ENCODE data around the gene HAPLN2. TPM values are rescaled to one million over a fixed set of nuclear protein-coding genes. Genes with fewer than 3 reads are reported as not detected.
"Not testable (repeated sequence)": the region's sequence is repeated elsewhere in the genome, so short reads cannot be mapped to it uniquely, and the experiment has no call there.

The HAPLN2 gene
- total and polyA plus RNA-seq, 2 donors (not counting 1 experiment from before 2014, with no cell fraction given), result 0.13 TPM; not detected in 1

DNA sequence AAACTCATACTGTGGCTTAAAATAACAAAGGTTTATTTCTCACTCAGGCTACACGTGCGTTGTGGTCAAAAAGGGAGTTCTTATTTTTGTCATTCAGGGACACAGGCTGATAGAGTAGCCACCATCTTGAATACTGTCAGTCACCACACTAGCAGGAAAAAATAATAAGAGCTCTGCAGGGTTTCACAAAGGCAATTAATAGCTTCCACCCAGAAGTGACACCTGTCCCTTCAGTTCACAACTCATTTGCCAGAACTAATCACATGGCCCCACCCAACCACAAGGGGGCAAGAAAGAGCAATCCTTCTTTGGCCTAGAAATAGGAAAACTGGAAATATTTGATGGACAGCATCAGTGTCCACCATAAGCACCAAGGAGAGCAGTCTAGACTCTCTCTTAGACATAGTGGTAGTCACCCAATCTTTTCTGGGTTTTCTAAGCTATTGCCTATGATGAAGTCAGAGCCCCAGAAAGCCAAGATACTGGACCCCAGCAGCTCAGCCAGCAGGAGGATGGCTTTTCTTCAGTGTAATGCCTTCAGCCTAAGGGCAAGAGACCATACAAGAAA, 8.2 kb downstream of the HAPLN2 start:
- Histone ChIP-seq H3K79me2 (ENCODE audit: control insufficient read depth, insufficient read depth, low read length) (no peaks in the 10 kb centered on the region), H3K27me3 (replicated peaks in 1 of 4; ENCODE audit: control extremely low read depth in 1 of 4, control insufficient read depth in 3 of 4, insufficient read depth in 4 of 4, low read length in 3 of 4) (peaks cover 2 to 62% (median 31%) of the 10 kb centered on the region in 4 experiments), H3K9ac (ENCODE audit: low read length) (no peak overlapping the region), H3K4me1 (ENCODE audit: control insufficient read depth in 2 of 2, insufficient read depth in 2 of 2, low read length in 2 of 2) (peaks cover 22 to 26% of the 10 kb centered on the region in 2 donors), H3K9me3 (ENCODE audit: control extremely low read depth in 1 of 3, control insufficient read depth in 2 of 3, insufficient read depth in 1 of 3, low read length in 2 of 3) (peaks cover 0 to 6% (median 4%) of the 10 kb centered on the region in 3 donors), H3K36me3 (replicated peaks in 1 of 2; ENCODE audit: control extremely low read depth in 1 of 2, control insufficient read depth in 1 of 2, extremely low read depth in 1 of 2, insufficient read depth in 2 of 2, low read length in 1 of 2) (no peaks in the 10 kb centered on the region), H3K27ac (ENCODE audit: low read length in 2 of 2) (no peak overlapping the region), H3K4me2 (replicated peaks; ENCODE audit: low read depth, low read length, poor library complexity, severe bottlenecking) (no peak overlapping the region), H2AFZ (ENCODE audit: insufficient read depth, low read depth, low read length, poor library complexity, severe bottlenecking) (no peak overlapping the region), H3K4me3 (ENCODE audit: control extremely low read depth in 1 of 5, extremely low read depth in 1 of 5, insufficient read depth in 1 of 5, low read depth in 2 of 5, low read length in 4 of 5) (no peak overlapping the region), H4K20me1 (ENCODE audit: control insufficient read depth, insufficient read depth, low read length, poor library complexity, severe bottlenecking) (no peaks in the 10 kb centered on the region)
- TF ChIP-seq, protein P1, sequence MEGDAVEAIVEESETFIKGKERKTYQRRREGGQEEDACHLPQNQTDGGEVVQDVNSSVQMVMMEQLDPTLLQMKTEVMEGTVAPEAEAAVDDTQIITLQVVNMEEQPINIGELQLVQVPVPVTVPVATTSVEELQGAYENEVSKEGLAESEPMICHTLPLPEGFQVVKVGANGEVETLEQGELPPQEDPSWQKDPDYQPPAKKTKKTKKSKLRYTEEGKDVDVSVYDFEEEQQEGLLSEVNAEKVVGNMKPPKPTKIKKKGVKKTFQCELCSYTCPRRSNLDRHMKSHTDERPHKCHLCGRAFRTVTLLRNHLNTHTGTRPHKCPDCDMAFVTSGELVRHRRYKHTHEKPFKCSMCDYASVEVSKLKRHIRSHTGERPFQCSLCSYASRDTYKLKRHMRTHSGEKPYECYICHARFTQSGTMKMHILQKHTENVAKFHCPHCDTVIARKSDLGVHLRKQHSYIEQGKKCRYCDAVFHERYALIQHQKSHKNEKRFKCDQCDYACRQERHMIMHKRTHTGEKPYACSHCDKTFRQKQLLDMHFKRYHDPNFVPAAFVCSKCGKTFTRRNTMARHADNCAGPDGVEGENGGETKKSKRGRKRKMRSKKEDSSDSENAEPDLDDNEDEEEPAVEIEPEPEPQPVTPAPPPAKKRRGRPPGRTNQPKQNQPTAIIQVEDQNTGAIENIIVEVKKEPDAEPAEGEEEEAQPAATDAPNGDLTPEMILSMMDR (IDR thresholded peaks at IDR 0.05), result peak; percentile 71
- no peak for TF ChIP-seq EZH2 (IDR thresholded peaks at IDR 0.05; ENCODE audit: borderline replicate concordance, insufficient read depth, low read depth, low read length, poor library complexity, severe bottlenecking)
- DNase-seq, result peak; percentile 68
- intact Hi-C loops (cut with micrococcal nuclease), result loop anchor here (2.0 kb wide), 1 partner anchor 97 kb away; no protein-coding TSS in a partner anchor
- peaks cover 53% of the 10 kb centered on the region for H3K27me3 Mint-ChIP-seq
- H3K4me3 Mint-ChIP-seq, result no peak overlapping the region
- 42% methylated on average over 2 of the region's 2 CpGs for WGBS (ENCODE audit: insufficient coverage)
- no peaks in the 10 kb centered on the region for H3K9me3 Mint-ChIP-seq (ENCODE audit: insufficient read depth)
- peak overlapping the region; percentile 37 for H3K27ac Mint-ChIP-seq
- H3K4me1 Mint-ChIP-seq, result peaks cover 15% of the 10 kb centered on the region
- POLR2A ChIA-PET, result interaction anchor here (0.5 to 0.7 kb wide), 3 partner anchors 27 to 173 kb away, joined by 4 to 8 read pairs (median 7); no protein-coding TSS in a partner anchor
- no peak for ATAC-seq (ENCODE audit: low read depth)
- CTCF ChIA-PET, result interaction anchor here (0.5 to 12.9 kb wide), 28 partner anchors 9 to 788 kb away, joined by 3 to 173 read pairs (median 4); partner anchors contain the start of genes BCAN, CRABP2, MEF2D and NAXE

DNA sequence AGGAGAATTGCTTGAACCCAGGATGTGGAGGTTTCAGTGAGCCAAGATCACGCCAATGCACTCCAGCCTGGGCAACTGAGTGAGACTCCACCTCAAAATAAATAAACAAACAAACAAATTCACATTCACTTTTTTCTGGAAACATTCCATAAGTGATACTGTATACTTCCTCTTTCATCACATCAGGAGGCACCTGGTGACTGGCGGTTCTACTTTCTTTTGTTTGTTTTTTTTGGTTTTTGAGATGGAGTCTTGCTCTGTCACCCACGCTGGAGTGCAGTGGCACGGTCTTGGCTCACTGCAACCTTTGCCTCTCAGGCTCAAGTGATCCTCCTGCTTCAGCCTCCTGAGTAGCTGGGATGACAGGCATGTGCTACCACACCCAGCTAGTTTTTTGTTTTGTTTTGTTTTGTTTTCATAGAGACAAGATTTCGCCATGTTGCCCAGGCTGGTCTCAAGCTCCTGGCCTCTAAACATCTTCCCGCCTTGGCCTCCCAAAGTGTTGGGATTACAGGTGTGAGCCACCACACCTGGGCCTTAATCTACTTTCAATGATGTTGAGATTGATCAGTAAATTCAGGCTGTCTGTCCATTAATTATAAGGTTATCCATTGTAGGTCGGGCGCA, 10.7 kb downstream of the HAPLN2 start:
- Histone ChIP-seq H3K36me3 (replicated peaks in 1 of 2; ENCODE audit: control extremely low read depth in 1 of 2, control insufficient read depth in 1 of 2, extremely low read depth in 1 of 2, insufficient read depth in 2 of 2, low read length in 1 of 2) (no peaks in the 10 kb centered on the region), H3K4me3 (ENCODE audit: control extremely low read depth in 1 of 5, extremely low read depth in 1 of 5, insufficient read depth in 1 of 5, low read depth in 2 of 5, low read length in 4 of 5) (no peak overlapping the region), H3K9me3 (ENCODE audit: control extremely low read depth in 1 of 3, control insufficient read depth in 2 of 3, insufficient read depth in 1 of 3, low read length in 2 of 3) (peaks cover 0 to 4% (median 0%) of the 10 kb centered on the region in 3 donors), H3K27ac (ENCODE audit: low read length in 2 of 2) (no peak overlapping the region), H3K4me2 (replicated peaks; ENCODE audit: low read depth, low read length, poor library complexity, severe bottlenecking) (no peak overlapping the region), H4K20me1 (ENCODE audit: control insufficient read depth, insufficient read depth, low read length, poor library complexity, severe bottlenecking) (no peaks in the 10 kb centered on the region), H3K79me2 (ENCODE audit: control insufficient read depth, insufficient read depth, low read length) (no peaks in the 10 kb centered on the region), H3K4me1 (ENCODE audit: control insufficient read depth in 2 of 2, insufficient read depth in 2 of 2, low read length in 2 of 2) (peaks cover 12 to 14% of the 10 kb centered on the region in 2 donors), H3K27me3 (replicated peaks in 1 of 4; ENCODE audit: control extremely low read depth in 1 of 4, control insufficient read depth in 3 of 4, insufficient read depth in 4 of 4, low read length in 3 of 4) (peaks cover 2 to 48% (median 27%) of the 10 kb centered on the region in 4 experiments), H2AFZ (ENCODE audit: insufficient read depth, low read depth, low read length, poor library complexity, severe bottlenecking) (no peak overlapping the region), H3K9ac (ENCODE audit: low read length) (no peak overlapping the region)
- ChIA-PET POLR2A (no interaction called here), CTCF (interaction anchor here (0.7 to 12.9 kb wide), 3 partner anchors 10 to 260 kb away, joined by 4 to 173 read pairs (median 6); partner anchors contain the start of gene HAPLN2)
- ATAC-seq (ENCODE audit: low read depth) (no peak), DNase-seq (no peak)
- intact Hi-C loops (cut with micrococcal nuclease), result no loop called here
- no peak overlapping the region for H3K4me3 Mint-ChIP-seq
- WGBS (ENCODE audit: insufficient coverage), result 66% methylated on average over 4 of the region's 8 CpGs
- peaks cover 59% of the 10 kb centered on the region for H3K27me3 Mint-ChIP-seq
- peaks cover 9% of the 10 kb centered on the region for H3K4me1 Mint-ChIP-seq
- TF ChIP-seq EZH2 (IDR thresholded peaks at IDR 0.05; ENCODE audit: borderline replicate concordance, insufficient read depth, low read depth, low read length, poor library complexity, severe bottlenecking), result no peak
- no peaks in the 10 kb centered on the region for H3K9me3 Mint-ChIP-seq (ENCODE audit: insufficient read depth)
- H3K27ac Mint-ChIP-seq, result no peak overlapping the region

DNA sequence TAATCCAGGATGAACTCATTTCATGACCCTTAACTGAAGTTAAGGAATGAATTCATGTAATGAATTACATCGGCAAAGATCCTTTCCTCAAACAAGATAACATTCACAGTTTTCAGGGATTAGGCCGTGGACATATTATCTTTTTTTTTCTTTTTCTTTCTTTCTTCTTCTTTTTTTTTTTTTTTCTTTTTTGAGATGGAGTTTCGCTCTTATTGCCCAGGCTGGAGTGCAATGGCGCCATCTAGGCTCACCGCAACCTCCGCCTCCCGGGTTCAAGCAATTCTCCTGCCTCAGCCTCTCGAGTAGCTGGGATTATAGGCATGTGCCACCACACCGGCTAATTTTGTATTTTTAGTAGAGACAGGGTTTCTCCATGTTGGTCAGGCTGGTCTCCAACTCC, 11.9 kb downstream of the HAPLN2 start:
- DNase-seq; intact Hi-C loops (cut with micrococcal nuclease); H3K4me3 ChIP-seq (ENCODE audit: control extremely low read depth in 1 of 5, extremely low read depth in 1 of 5, insufficient read depth in 1 of 5, low read depth in 2 of 5, low read length in 4 of 5); POLR2A ChIA-PET; H3K4me3 Mint-ChIP-seq; H3K36me3 ChIP-seq (replicated peaks in 1 of 2; ENCODE audit: control extremely low read depth in 1 of 2, control insufficient read depth in 1 of 2, extremely low read depth in 1 of 2, insufficient read depth in 2 of 2, low read length in 1 of 2); H3K79me2 ChIP-seq (ENCODE audit: control insufficient read depth, insufficient read depth, low read length); H3K4me1 Mint-ChIP-seq; H3K4me1 ChIP-seq (ENCODE audit: control insufficient read depth in 2 of 2, insufficient read depth in 2 of 2, low read length in 2 of 2); H3K27ac Mint-ChIP-seq; H2AFZ ChIP-seq (ENCODE audit: insufficient read depth, low read depth, low read length, poor library complexity, severe bottlenecking); H3K9me3 Mint-ChIP-seq (ENCODE audit: insufficient read depth); H4K20me1 ChIP-seq (ENCODE audit: control insufficient read depth, insufficient read depth, low read length, poor library complexity, severe bottlenecking); ATAC-seq (ENCODE audit: low read depth); H3K27ac ChIP-seq (ENCODE audit: low read length in 2 of 2); H3K9me3 ChIP-seq (ENCODE audit: control extremely low read depth in 1 of 3, control insufficient read depth in 2 of 3, insufficient read depth in 1 of 3, low read length in 2 of 3); H3K4me2 ChIP-seq (replicated peaks; ENCODE audit: low read depth, low read length, poor library complexity, severe bottlenecking); H3K9ac ChIP-seq (ENCODE audit: low read length): not testable (repeated sequence)
- H3K27me3 ChIP-seq (replicated peaks in 1 of 4; ENCODE audit: control extremely low read depth in 1 of 4, control insufficient read depth in 3 of 4, insufficient read depth in 4 of 4, low read length in 3 of 4), result peaks cover under 1 to 39% (median 17%) of the 10 kb centered on the region in 4 experiments
- WGBS (ENCODE audit: insufficient coverage), result 33% methylated on average over 2 of the region's 9 CpGs
- CTCF ChIA-PET, result interaction anchor here (0.7 to 12.9 kb wide), 3 partner anchors 11 to 206 kb away, joined by 3 to 173 read pairs (median 6); partner anchors contain the start of gene HAPLN2
- peaks cover 60% of the 10 kb centered on the region for H3K27me3 Mint-ChIP-seq

Data from B cell (primary cell).